HepG2 (cell line): ENCODE measurements around the gene SYT8. TPM values are rescaled to one million over a fixed set of nuclear protein-coding genes. Genes with fewer than 3 reads are reported as not detected.

Experiments
- CBX1 ChIP-seq: IDR thresholded peaks from one replicate; pipeline ENCODE4 v1.6.1; 2016; ENCODE audit warnings: antibody characterized with exemption, low read depth
- CBX2 ChIP-seq, 2 experiments: fragments of 200-600 bp in 1 of 2; sonication (generic); formaldehyde crosslinking in 1 of 2; IDR thresholded peaks; 2 replicates each; pipeline versions ENCODE4 v1.7.0 to v1.8.1; 2018 to 2022; ENCODE audit warnings: low read depth in 2 of 2, low read length in 1 of 2, mild to moderate bottlenecking in 1 of 2, missing genetic modification reagents in 1 of 2
- GFI1 ChIP-seq: sonication (generic); formaldehyde crosslinking; IDR thresholded peaks from 2 replicates; pipeline ENCODE4 v1.5.0; 2020; ENCODE audit warnings: missing genetic modification reagents, mild to moderate bottlenecking, borderline replicate concordance
- ZEB1 ChIP-seq: IDR thresholded peaks from 2 replicates; pipeline ENCODE4 v1.6.1; 2012; ENCODE audit warnings: mild to moderate bottlenecking, low read depth, inconsistent platforms; ENCODE audit not compliant: insufficient replicate concordance
- ZNF235 ChIP-seq: sonication (generic); formaldehyde crosslinking; IDR thresholded peaks from 2 replicates; pipeline ENCODE4 v1.8.1; 2023; ENCODE audit warnings: mild to moderate bottlenecking, missing genetic modification reagents, borderline replicate concordance
- ZNF343 ChIP-seq: sonication (generic); formaldehyde crosslinking; IDR thresholded peaks from 2 replicates; pipeline ENCODE4 v1.4.0; 2020; ENCODE audit warnings: mild to moderate bottlenecking, missing genetic modification reagents
- ZNF781 ChIP-seq: sonication (generic); formaldehyde crosslinking; IDR thresholded peaks from 2 replicates; pipeline ENCODE4 v1.5.1; 2020; ENCODE audit warnings: borderline replicate concordance, mild to moderate bottlenecking, missing genetic modification reagents; ENCODE audit errors: not compliant biosample characterization
- polyA plus RNA-seq, 8 experiments: library from polyadenylated mRNA; depleted of rRNA in 3 of 8; stranded (reverse) in 7 of 8; unstranded in 1 of 8; fragments of >200 nt; fragmentation: Illumina TruSeq in 4 of 8; extraction: Trizol in 4 of 8; gene quantifications; 2 replicates each; pipeline versions ENCODE4 v1.2.1 to v1.2.3, GENCODE V29; 2011 to 2016; ENCODE audit warnings: low read depth in 4 of 8, missing spikeins in 1 of 8, mixed read lengths in 1 of 8; ENCODE audit not compliant: insufficient read depth in 1 of 8
- total RNA-seq, 5 experiments: library from RNA; depleted of rRNA; stranded (reverse); fragments of >200 nt; fragmentation: Illumina TruSeq; extraction: Trizol; gene quantifications; 2 replicates each; pipeline ENCODE4 v1.2.3, GENCODE V29; 2016; ENCODE audit warnings: low read depth in 1 of 5
- TF ChIP-seq, protein P1 (sequence below): sonication (generic); formaldehyde crosslinking; IDR thresholded peaks from 2 replicates; pipeline ENCODE4 v1.8.0; 2022; ENCODE audit warnings: missing genetic modification reagents, mild to moderate bottlenecking, moderate library complexity, borderline replicate concordance
- TF ChIP-seq, protein P2 (sequence below): sonication (generic); formaldehyde crosslinking; IDR thresholded peaks from 2 replicates; pipeline ENCODE4 v1.4.0; 2020; ENCODE audit warnings: missing genetic modification reagents
- TF ChIP-seq, protein P3 (sequence below): sonication (generic); formaldehyde crosslinking; IDR thresholded peaks from 2 replicates; pipeline ENCODE4 v1.8.1; 2023; ENCODE audit warnings: mild to moderate bottlenecking, inconsistent platforms, moderate library complexity, missing genetic modification reagents, borderline replicate concordance
- TF ChIP-seq, protein P4 (sequence below): sonication (generic); formaldehyde crosslinking; IDR thresholded peaks from 2 replicates; pipeline ENCODE4 v1.4.0; 2020; ENCODE audit warnings: mild to moderate bottlenecking, missing genetic modification reagents
- TF ChIP-seq, protein P5 (sequence below): sonication (generic); formaldehyde crosslinking; IDR thresholded peaks from 2 replicates; pipeline ENCODE4 v1.4.0; 2020; ENCODE audit warnings: mild to moderate bottlenecking, missing genetic modification reagents

The SYT8 gene
- total and polyA plus RNA-seq, 2 of the 13 experiments (the other 11 are each of a cell fraction or from before 2014, with no cell fraction given) = 0.60 to 2.3 TPM

DNA sequence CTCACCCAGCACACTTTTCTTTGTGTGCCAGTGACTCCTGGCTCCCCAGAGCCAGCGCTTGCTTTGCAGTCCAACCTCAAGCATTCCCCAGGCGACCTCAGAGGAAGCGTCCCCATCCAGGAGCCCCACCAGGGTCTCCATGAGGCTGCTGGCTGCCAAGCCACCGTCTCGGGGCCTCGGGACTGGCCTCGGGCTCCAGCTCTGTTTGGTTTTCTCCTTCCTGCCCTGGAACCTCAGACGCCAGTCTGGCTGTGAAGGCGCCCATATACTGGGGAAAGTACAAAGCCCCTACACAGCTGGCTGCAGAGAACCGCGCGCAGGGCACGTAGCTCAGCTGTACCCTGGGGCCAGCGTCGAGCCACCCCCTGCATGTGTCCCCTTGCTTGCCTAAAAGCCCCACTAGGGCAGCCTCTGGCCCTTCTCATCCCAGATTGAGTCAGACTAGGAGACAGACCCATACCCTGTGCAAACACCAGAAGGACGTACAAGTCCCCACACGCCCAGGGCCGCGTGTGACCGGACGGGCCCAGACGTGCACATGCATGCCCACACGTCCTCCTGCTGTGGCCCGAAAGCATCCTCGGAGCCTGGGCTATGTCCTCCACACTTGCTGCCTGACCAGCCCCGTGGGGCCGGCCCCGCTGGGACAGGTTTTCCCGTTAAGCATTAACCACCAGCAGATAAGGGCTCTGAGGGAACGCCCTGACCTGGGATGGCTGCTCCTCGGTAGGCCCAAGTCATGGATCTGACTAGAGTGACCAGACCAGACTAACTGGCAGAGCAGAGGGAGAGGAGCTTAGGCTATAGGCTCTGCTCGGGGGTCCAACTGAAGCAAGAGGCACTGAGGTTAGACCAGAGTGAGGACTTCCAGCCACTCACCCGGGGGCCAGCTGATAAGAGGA lies 4.2 kb upstream of the SYT8 start (continued):
- TF ChIP-seq ZNF235 (CRISPR knock-in tag) = no peak
- peak; percentile 54 for TF ChIP-seq ZEB1
- TF ChIP-seq, protein P1, sequence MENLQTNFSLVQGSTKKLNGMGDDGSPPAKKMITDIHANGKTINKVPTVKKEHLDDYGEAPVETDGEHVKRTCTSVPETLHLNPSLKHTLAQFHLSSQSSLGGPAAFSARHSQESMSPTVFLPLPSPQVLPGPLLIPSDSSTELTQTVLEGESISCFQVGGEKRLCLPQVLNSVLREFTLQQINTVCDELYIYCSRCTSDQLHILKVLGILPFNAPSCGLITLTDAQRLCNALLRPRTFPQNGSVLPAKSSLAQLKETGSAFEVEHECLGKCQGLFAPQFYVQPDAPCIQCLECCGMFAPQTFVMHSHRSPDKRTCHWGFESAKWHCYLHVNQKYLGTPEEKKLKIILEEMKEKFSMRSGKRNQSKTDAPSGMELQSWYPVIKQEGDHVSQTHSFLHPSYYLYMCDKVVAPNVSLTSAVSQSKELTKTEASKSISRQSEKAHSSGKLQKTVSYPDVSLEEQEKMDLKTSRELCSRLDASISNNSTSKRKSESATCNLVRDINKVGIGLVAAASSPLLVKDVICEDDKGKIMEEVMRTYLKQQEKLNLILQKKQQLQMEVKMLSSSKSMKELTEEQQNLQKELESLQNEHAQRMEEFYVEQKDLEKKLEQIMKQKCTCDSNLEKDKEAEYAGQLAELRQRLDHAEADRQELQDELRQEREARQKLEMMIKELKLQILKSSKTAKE (CRISPR knock-in tag) = peak; percentile 86
- peak; percentile 84; the same call in 1 of the 2 replicates for TF ChIP-seq GFI1
- TF ChIP-seq, protein P2, sequence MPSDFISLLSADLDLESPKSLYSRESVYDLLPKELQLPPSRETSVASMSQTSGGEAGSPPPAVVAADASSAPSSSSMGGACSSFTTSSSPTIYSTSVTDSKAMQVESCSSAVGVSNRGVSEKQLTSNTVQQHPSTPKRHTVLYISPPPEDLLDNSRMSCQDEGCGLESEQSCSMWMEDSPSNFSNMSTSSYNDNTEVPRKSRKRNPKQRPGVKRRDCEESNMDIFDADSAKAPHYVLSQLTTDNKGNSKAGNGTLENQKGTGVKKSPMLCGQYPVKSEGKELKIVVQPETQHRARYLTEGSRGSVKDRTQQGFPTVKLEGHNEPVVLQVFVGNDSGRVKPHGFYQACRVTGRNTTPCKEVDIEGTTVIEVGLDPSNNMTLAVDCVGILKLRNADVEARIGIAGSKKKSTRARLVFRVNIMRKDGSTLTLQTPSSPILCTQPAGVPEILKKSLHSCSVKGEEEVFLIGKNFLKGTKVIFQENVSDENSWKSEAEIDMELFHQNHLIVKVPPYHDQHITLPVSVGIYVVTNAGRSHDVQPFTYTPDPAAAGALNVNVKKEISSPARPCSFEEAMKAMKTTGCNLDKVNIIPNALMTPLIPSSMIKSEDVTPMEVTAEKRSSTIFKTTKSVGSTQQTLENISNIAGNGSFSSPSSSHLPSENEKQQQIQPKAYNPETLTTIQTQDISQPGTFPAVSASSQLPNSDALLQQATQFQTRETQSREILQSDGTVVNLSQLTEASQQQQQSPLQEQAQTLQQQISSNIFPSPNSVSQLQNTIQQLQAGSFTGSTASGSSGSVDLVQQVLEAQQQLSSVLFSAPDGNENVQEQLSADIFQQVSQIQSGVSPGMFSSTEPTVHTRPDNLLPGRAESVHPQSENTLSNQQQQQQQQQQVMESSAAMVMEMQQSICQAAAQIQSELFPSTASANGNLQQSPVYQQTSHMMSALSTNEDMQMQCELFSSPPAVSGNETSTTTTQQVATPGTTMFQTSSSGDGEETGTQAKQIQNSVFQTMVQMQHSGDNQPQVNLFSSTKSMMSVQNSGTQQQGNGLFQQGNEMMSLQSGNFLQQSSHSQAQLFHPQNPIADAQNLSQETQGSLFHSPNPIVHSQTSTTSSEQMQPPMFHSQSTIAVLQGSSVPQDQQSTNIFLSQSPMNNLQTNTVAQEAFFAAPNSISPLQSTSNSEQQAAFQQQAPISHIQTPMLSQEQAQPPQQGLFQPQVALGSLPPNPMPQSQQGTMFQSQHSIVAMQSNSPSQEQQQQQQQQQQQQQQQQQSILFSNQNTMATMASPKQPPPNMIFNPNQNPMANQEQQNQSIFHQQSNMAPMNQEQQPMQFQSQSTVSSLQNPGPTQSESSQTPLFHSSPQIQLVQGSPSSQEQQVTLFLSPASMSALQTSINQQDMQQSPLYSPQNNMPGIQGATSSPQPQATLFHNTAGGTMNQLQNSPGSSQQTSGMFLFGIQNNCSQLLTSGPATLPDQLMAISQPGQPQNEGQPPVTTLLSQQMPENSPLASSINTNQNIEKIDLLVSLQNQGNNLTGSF (CRISPR knock-in tag) = no peak
- TF ChIP-seq, protein P3, sequence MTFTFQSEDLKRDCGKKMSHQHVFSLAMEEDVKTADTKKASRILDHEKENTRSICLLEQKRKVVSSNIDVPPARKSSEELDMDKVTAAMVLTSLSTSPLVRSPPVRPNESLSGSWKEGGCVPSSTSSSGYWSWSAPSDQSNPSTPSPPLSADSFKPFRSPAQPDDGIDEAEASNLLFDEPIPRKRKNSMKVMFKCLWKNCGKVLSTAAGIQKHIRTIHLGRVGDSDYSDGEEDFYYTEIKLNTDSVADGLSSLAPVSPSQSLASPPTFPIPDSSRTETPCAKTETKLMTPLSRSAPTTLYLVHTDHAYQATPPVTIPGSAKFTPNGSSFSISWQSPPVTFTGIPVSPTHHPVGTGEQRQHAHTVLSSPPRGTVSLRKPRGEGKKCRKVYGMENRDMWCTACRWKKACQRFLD (CRISPR knock-in tag) = no peak
- no peak for TF ChIP-seq ZNF781 (CRISPR knock-in tag)
- no peak for TF ChIP-seq CBX2 (IDR thresholded peaks at IDR 0.05; ENCODE audit: low read depth, low read length)
- no peak for TF ChIP-seq CBX2 (CRISPR knock-in tag; IDR thresholded peaks at IDR 0.05; ENCODE audit: low read depth)
- TF ChIP-seq, protein P4, sequence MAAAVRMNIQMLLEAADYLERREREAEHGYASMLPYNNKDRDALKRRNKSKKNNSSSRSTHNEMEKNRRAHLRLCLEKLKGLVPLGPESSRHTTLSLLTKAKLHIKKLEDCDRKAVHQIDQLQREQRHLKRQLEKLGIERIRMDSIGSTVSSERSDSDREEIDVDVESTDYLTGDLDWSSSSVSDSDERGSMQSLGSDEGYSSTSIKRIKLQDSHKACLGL (CRISPR knock-in tag) = peak; percentile 63; the same call in 1 of the 2 replicates
- TF ChIP-seq ZNF343 (CRISPR knock-in tag) = no peak
- no peak for TF ChIP-seq CBX1
- TF ChIP-seq, protein P5, sequence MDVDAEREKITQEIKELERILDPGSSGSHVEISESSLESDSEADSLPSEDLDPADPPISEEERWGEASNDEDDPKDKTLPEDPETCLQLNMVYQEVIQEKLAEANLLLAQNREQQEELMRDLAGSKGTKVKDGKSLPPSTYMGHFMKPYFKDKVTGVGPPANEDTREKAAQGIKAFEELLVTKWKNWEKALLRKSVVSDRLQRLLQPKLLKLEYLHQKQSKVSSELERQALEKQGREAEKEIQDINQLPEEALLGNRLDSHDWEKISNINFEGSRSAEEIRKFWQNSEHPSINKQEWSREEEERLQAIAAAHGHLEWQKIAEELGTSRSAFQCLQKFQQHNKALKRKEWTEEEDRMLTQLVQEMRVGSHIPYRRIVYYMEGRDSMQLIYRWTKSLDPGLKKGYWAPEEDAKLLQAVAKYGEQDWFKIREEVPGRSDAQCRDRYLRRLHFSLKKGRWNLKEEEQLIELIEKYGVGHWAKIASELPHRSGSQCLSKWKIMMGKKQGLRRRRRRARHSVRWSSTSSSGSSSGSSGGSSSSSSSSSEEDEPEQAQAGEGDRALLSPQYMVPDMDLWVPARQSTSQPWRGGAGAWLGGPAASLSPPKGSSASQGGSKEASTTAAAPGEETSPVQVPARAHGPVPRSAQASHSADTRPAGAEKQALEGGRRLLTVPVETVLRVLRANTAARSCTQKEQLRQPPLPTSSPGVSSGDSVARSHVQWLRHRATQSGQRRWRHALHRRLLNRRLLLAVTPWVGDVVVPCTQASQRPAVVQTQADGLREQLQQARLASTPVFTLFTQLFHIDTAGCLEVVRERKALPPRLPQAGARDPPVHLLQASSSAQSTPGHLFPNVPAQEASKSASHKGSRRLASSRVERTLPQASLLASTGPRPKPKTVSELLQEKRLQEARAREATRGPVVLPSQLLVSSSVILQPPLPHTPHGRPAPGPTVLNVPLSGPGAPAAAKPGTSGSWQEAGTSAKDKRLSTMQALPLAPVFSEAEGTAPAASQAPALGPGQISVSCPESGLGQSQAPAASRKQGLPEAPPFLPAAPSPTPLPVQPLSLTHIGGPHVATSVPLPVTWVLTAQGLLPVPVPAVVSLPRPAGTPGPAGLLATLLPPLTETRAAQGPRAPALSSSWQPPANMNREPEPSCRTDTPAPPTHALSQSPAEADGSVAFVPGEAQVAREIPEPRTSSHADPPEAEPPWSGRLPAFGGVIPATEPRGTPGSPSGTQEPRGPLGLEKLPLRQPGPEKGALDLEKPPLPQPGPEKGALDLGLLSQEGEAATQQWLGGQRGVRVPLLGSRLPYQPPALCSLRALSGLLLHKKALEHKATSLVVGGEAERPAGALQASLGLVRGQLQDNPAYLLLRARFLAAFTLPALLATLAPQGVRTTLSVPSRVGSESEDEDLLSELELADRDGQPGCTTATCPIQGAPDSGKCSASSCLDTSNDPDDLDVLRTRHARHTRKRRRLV = no peak
